ENCODE results near the gene FILIP1L.
A peak's percentile ranks its signal among the peaks of the same experiment; 100 is the strongest.

Gene FILIP1L

GRCh38 chr3:99911433-99911832, 202.9 kb downstream of the FILIP1L start:
- Histone ChIP-seq H3K9ac (ENCODE audit: low read depth, low read length) (no peak overlapping the region), H3K27ac (ENCODE audit: low read depth, low read length) (no peak overlapping the region), H3K9me3 (ENCODE audit: control insufficient read depth, insufficient read depth, low read length) (no peaks in the 10 kb centered on the region), H3K36me3 (ENCODE audit: control insufficient read depth, insufficient read depth, low read length) (no peaks in the 10 kb centered on the region), H3K4me3 (ENCODE audit: low read depth, low read length) (no peak overlapping the region), H3K27me3 (ENCODE audit: control insufficient read depth, insufficient read depth, low read length) (no peaks in the 10 kb centered on the region), H3K4me1 (ENCODE audit: control insufficient read depth, insufficient read depth, low read length) (peaks cover 38% of the 10 kb centered on the region)

GRCh38 chr3:99910752-99911290, 203.5 kb downstream of the FILIP1L start:
- Histone ChIP-seq H3K36me3 (ENCODE audit: control insufficient read depth, insufficient read depth, low read length) (no peaks in the 10 kb centered on the region), H3K27ac (ENCODE audit: low read depth, low read length) (no peak overlapping the region), H3K9ac (ENCODE audit: low read depth, low read length) (no peak overlapping the region), H3K4me1 (ENCODE audit: control insufficient read depth, insufficient read depth, low read length) (peaks cover 38% of the 10 kb centered on the region), H3K9me3 (ENCODE audit: control insufficient read depth, insufficient read depth, low read length) (no peaks in the 10 kb centered on the region), H3K27me3 (ENCODE audit: control insufficient read depth, insufficient read depth, low read length) (no peaks in the 10 kb centered on the region), H3K4me3 (ENCODE audit: low read depth, low read length) (no peak overlapping the region)

- H3K4me1 ChIP-seq (ENCODE audit: control insufficient read depth, insufficient read depth, low read length), result peaks cover 37% of the 10 kb centered on the region
- H3K4me3 ChIP-seq (ENCODE audit: low read depth, low read length), result no peak overlapping the region
- no peak overlapping the region for H3K9ac ChIP-seq (ENCODE audit: low read depth, low read length)
- no peaks in the 10 kb centered on the region for H3K9me3 ChIP-seq (ENCODE audit: control insufficient read depth, insufficient read depth, low read length)
- no peaks in the 10 kb centered on the region for H3K36me3 ChIP-seq (ENCODE audit: control insufficient read depth, insufficient read depth, low read length)
- no peaks in the 10 kb centered on the region for H3K27me3 ChIP-seq (ENCODE audit: control insufficient read depth, insufficient read depth, low read length)
- H3K27ac ChIP-seq (ENCODE audit: low read depth, low read length), result peak overlapping the region; percentile 72
Observed at GRCh38 chr3:99909714-99910495, 204.4 kb downstream of the FILIP1L start.

- Histone ChIP-seq H3K27ac (ENCODE audit: low read depth, low read length) (no peak overlapping the region), H3K9me3 (ENCODE audit: control insufficient read depth, insufficient read depth, low read length) (no peaks in the 10 kb centered on the region), H3K4me1 (ENCODE audit: control insufficient read depth, insufficient read depth, low read length) (peaks cover 38% of the 10 kb centered on the region)
Observed at GRCh38 chr3:99907959-99908544, 206.2 kb downstream of the FILIP1L start.

DNA sequence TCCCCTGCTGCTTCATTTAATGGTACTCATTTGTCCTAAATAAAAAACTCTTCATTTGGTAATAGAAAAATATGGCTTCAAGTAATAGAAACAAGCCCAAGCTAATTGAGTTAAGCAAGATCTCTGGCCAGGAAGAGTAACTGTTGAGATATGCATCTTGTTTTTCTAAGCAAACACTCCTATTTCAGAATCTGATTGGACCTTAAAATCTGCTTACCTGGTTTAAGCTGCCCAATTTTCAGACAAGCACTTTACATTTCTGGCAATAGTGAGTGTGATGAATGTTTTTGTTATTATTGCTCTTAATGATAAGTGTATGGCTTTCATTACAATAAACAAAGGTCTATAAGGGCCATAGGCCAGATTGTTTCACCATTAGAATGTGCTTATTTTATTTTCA, 210.4 kb downstream of the FILIP1L start:
- Histone ChIP-seq H3K9me3 (ENCODE audit: control insufficient read depth, insufficient read depth, low read length) (no peaks in the 10 kb centered on the region), H3K27ac (ENCODE audit: low read depth, low read length) (no peak overlapping the region), H3K36me3 (ENCODE audit: control insufficient read depth, insufficient read depth, low read length) (no peaks in the 10 kb centered on the region), H3K4me3 (ENCODE audit: low read depth, low read length) (no peak overlapping the region), H3K9ac (ENCODE audit: low read depth, low read length) (no peak overlapping the region), H3K27me3 (ENCODE audit: control insufficient read depth, insufficient read depth, low read length) (no peaks in the 10 kb centered on the region), H3K4me1 (ENCODE audit: control insufficient read depth, insufficient read depth, low read length) (peaks cover 27% of the 10 kb centered on the region; the same call in 1 of the 2 replicates)

More at GRCh38 chr3:99907959-99908544, 206.2 kb downstream of the FILIP1L start:
- Histone ChIP-seq H3K36me3 (ENCODE audit: control insufficient read depth, insufficient read depth, low read length) (no peaks in the 10 kb centered on the region), H3K9ac (ENCODE audit: low read depth, low read length) (no peak overlapping the region), H3K4me3 (ENCODE audit: low read depth, low read length) (no peak overlapping the region), H3K27me3 (ENCODE audit: control insufficient read depth, insufficient read depth, low read length) (no peaks in the 10 kb centered on the region)

- H3K27me3 ChIP-seq (ENCODE audit: control insufficient read depth, insufficient read depth, low read length), result no peaks in the 10 kb centered on the region
- no peak overlapping the region for H3K27ac ChIP-seq (ENCODE audit: low read depth, low read length)
- peaks cover 27% of the 10 kb centered on the region; the same call in 1 of the 2 replicates for H3K4me1 ChIP-seq (ENCODE audit: control insufficient read depth, insufficient read depth, low read length)
- H3K9ac ChIP-seq (ENCODE audit: low read depth, low read length), result no peak overlapping the region
- H3K9me3 ChIP-seq (ENCODE audit: control insufficient read depth, insufficient read depth, low read length), result no peaks in the 10 kb centered on the region
- H3K36me3 ChIP-seq (ENCODE audit: control insufficient read depth, insufficient read depth, low read length), result no peaks in the 10 kb centered on the region
- H3K4me3 ChIP-seq (ENCODE audit: low read depth, low read length), result no peak overlapping the region
Observed at GRCh38 chr3:99902091-99902490, 212.2 kb downstream of the FILIP1L start.

- Histone ChIP-seq H3K27ac (ENCODE audit: low read depth, low read length) (no peak overlapping the region), H3K36me3 (ENCODE audit: control insufficient read depth, insufficient read depth, low read length) (no peaks in the 10 kb centered on the region), H3K9me3 (ENCODE audit: control insufficient read depth, insufficient read depth, low read length) (no peaks in the 10 kb centered on the region), H3K4me1 (ENCODE audit: control insufficient read depth, insufficient read depth, low read length) (peaks cover 32% of the 10 kb centered on the region), H3K27me3 (ENCODE audit: control insufficient read depth, insufficient read depth, low read length) (no peaks in the 10 kb centered on the region), H3K4me3 (ENCODE audit: low read depth, low read length) (no peak overlapping the region), H3K9ac (ENCODE audit: low read depth, low read length) (no peak overlapping the region)
Observed at GRCh38 chr3:99901200-99901926, 212.9 kb downstream of the FILIP1L start.

DNA sequence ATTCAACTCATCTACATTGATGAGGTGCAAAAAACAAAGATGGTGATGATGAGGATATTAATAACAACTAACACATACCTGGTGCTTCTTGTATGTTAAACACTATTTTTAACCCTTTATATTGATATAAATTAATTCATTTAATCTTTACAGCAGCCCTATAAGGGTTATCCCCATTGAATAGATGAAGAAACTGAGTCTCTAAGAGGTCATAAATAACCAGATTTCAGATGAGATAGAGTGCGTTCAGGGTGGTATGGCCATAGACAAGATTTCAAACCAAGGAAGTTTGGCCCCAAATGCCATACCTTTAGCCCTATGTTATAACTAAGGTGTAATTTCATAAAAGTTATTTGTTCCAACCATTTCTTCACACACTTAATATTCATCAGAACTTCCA, 214.1 kb downstream of the FILIP1L start:
- H3K4me1 ChIP-seq (ENCODE audit: control insufficient read depth, insufficient read depth, low read length), result peaks cover 42% of the 10 kb centered on the region
- H3K27ac ChIP-seq (ENCODE audit: low read depth, low read length), result no peak overlapping the region
- no peaks in the 10 kb centered on the region for H3K27me3 ChIP-seq (ENCODE audit: control insufficient read depth, insufficient read depth, low read length)
- no peak overlapping the region for H3K9ac ChIP-seq (ENCODE audit: low read depth, low read length)
- no peak overlapping the region for H3K4me3 ChIP-seq (ENCODE audit: low read depth, low read length)
- no peaks in the 10 kb centered on the region for H3K9me3 ChIP-seq (ENCODE audit: control insufficient read depth, insufficient read depth, low read length)
- H3K36me3 ChIP-seq (ENCODE audit: control insufficient read depth, insufficient read depth, low read length), result no peaks in the 10 kb centered on the region

- Histone ChIP-seq H3K27ac (ENCODE audit: low read depth, low read length) (no peak overlapping the region), H3K4me3 (ENCODE audit: low read depth, low read length) (no peak overlapping the region), H3K4me1 (ENCODE audit: control insufficient read depth, insufficient read depth, low read length) (peaks cover 41% of the 10 kb centered on the region), H3K9me3 (ENCODE audit: control insufficient read depth, insufficient read depth, low read length) (no peaks in the 10 kb centered on the region), H3K27me3 (ENCODE audit: control insufficient read depth, insufficient read depth, low read length) (no peaks in the 10 kb centered on the region), H3K36me3 (ENCODE audit: control insufficient read depth, insufficient read depth, low read length) (no peaks in the 10 kb centered on the region), H3K9ac (ENCODE audit: low read depth, low read length) (no peak overlapping the region)
Observed at GRCh38 chr3:99899603-99900002, 214.7 kb downstream of the FILIP1L start.

GRCh38 chr3:99896482-99896881, 217.8 kb downstream of the FILIP1L start:
- no peaks in the 10 kb centered on the region for H3K27me3 ChIP-seq (ENCODE audit: control insufficient read depth, insufficient read depth, low read length)
- H3K4me3 ChIP-seq (ENCODE audit: low read depth, low read length), result no peak overlapping the region
- H3K9me3 ChIP-seq (ENCODE audit: control insufficient read depth, insufficient read depth, low read length), result no peaks in the 10 kb centered on the region
- peaks cover 31% of the 10 kb centered on the region for H3K4me1 ChIP-seq (ENCODE audit: control insufficient read depth, insufficient read depth, low read length)
- H3K36me3 ChIP-seq (ENCODE audit: control insufficient read depth, insufficient read depth, low read length), result no peaks in the 10 kb centered on the region
- peak overlapping the region; percentile 23; the same call in 1 of the 2 replicates for H3K9ac ChIP-seq (ENCODE audit: low read depth, low read length)
- peak overlapping the region; percentile 88 for H3K27ac ChIP-seq (ENCODE audit: low read depth, low read length)

All from HUES48 (cell line).